Endothelial cell (in vitro differentiated cells): ENCODE measurements around the gene COQ5. TPM values are rescaled to one million over a fixed set of nuclear protein-coding genes. Genes with fewer than 3 reads are reported as not detected.

ENCODE experiments used
- DNase-seq: peaks from one replicate; pipeline ENCODE4 v3.0.0; 2021; ENCODE audit warnings: low spot score
- H3K27ac Mint-ChIP-seq: one replicate; pipeline ENCODE4 v1.8.0; 2021; ENCODE audit warnings: mixed read lengths, inconsistent platforms; ENCODE audit not compliant: unreplicated experiment
- H3K27me3 Mint-ChIP-seq: one replicate; pipeline ENCODE4 v1.8.0; 2021; ENCODE audit warnings: mild to moderate bottlenecking, moderate library complexity, mixed read lengths, inconsistent platforms; ENCODE audit not compliant: unreplicated experiment
- H3K36me3 Mint-ChIP-seq: one replicate; pipeline ENCODE4 v1.8.0; 2021; ENCODE audit warnings: mild to moderate bottlenecking, low read depth, mixed read lengths, inconsistent platforms; ENCODE audit not compliant: unreplicated experiment
- H3K4me1 Mint-ChIP-seq: one replicate; pipeline ENCODE4 v1.8.0; 2021; ENCODE audit warnings: mild to moderate bottlenecking, mixed read lengths, inconsistent platforms; ENCODE audit not compliant: unreplicated experiment
- H3K4me3 Mint-ChIP-seq: one replicate; pipeline ENCODE4 v1.8.0; 2021; ENCODE audit warnings: mild to moderate bottlenecking, mixed read lengths, inconsistent platforms; ENCODE audit not compliant: unreplicated experiment
- H3K9me3 Mint-ChIP-seq: one replicate; pipeline ENCODE4 v1.8.0; 2021; ENCODE audit warnings: mixed read lengths, inconsistent platforms; ENCODE audit not compliant: unreplicated experiment
- total RNA-seq: library from RNA; stranded (reverse); fragmentation: NEBNext Ultra II Directional; extraction: Animal tissue kit (Norgen Biotek cat#: 25700); gene quantifications from one replicate; pipeline ENCODE4 v1.2.1, GENCODE V29; 2021; ENCODE audit not compliant: unreplicated experiment
- TF ChIP-seq, protein P1 (sequence below): fragments of 200-600 bp; sonication (generic); IDR thresholded peaks from one replicate; pipeline ENCODE4 v1.5.0; 2021; ENCODE audit warnings: antibody characterized with exemption; ENCODE audit not compliant: unreplicated experiment

COQ5 gene
- total RNA-seq, 1 donor from 2014 or later = 27.2 TPM

GRCh38 chr12:120475643-120476042 is 53.3 kb downstream of the COQ5 start:
- TF ChIP-seq, protein P1, sequence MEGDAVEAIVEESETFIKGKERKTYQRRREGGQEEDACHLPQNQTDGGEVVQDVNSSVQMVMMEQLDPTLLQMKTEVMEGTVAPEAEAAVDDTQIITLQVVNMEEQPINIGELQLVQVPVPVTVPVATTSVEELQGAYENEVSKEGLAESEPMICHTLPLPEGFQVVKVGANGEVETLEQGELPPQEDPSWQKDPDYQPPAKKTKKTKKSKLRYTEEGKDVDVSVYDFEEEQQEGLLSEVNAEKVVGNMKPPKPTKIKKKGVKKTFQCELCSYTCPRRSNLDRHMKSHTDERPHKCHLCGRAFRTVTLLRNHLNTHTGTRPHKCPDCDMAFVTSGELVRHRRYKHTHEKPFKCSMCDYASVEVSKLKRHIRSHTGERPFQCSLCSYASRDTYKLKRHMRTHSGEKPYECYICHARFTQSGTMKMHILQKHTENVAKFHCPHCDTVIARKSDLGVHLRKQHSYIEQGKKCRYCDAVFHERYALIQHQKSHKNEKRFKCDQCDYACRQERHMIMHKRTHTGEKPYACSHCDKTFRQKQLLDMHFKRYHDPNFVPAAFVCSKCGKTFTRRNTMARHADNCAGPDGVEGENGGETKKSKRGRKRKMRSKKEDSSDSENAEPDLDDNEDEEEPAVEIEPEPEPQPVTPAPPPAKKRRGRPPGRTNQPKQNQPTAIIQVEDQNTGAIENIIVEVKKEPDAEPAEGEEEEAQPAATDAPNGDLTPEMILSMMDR = no peak
- Mint-ChIP-seq H3K36me3 (no peaks in the 10 kb centered on the region), H3K9me3 (no peaks in the 10 kb centered on the region), H3K27ac (no peak overlapping the region), H3K27me3 (peaks cover 6% of the 10 kb centered on the region), H3K4me3 (no peak overlapping the region), H3K4me1 (peaks cover 11% of the 10 kb centered on the region)
- no peak for DNase-seq

DNA sequence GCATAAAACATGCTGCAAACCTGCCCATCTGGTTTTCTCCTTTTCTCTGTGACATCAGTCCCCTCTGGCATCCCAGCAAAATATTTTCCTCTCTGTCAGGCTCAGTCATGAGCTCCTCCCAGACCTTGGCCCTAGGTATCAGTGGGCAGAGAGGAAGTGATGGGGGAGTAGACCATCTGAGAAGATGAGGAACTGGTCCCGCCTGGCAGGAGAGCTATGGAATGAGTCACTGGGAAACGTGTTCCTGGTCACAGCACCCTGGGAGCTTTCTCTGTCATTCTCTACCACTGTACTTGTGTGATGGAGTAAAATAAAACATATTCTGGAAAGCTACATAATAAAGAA is 54.4 kb downstream of the COQ5 start:
- Mint-ChIP-seq H3K27me3 (peaks cover 6% of the 10 kb centered on the region), H3K9me3 (no peaks in the 10 kb centered on the region), H3K27ac (no peak overlapping the region), H3K4me1 (peaks cover 15% of the 10 kb centered on the region), H3K4me3 (no peak overlapping the region), H3K36me3 (no peaks in the 10 kb centered on the region)
- no peak for DNase-seq
- TF ChIP-seq, protein P1 = no peak

DNA sequence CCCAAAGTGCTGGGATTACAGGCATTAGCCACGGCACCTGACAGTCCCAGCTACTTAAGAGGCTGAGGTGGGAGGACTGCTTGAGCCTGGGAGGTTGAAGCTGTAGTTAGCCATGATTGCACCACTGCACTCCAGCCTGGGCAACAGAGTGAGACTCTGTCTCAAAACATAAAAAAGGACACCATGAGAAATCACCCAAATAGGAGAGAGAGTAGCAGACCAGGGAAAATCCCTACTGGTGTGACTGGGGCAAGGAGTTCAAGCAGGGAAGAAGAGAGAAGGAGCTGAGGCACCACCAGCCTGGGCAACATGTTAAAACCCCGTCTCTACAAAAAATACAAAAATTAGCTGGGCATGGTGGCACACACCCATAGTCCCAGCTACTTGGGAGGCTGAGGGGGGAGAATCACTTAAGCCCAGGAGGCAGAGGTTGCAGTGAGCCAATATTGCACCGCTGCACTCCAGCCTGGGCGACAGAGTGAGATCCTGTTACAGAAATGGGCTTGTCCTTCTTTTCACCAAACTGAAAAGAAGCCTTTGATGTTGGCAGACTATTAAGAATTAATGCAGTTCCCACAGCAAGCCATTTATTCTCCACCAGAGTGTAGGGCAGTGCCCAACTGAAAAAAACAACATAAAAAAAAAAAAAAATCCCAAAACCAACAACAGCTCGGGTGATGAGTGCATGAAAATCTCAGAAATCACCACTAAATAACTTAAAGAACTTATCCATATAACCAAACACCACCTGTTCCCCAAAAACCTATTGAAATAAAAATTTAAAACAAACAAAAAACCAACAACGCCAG is 54.9 kb downstream of the COQ5 start:
- TF ChIP-seq, protein P1 = no peak
- Mint-ChIP-seq H3K27me3 (peaks cover 3% of the 10 kb centered on the region), H3K4me1 (peaks cover 15% of the 10 kb centered on the region), H3K9me3 (no peaks in the 10 kb centered on the region), H3K4me3 (no peak overlapping the region), H3K27ac (no peak overlapping the region), H3K36me3 (no peaks in the 10 kb centered on the region)
- DNase-seq = no peak

DNA sequence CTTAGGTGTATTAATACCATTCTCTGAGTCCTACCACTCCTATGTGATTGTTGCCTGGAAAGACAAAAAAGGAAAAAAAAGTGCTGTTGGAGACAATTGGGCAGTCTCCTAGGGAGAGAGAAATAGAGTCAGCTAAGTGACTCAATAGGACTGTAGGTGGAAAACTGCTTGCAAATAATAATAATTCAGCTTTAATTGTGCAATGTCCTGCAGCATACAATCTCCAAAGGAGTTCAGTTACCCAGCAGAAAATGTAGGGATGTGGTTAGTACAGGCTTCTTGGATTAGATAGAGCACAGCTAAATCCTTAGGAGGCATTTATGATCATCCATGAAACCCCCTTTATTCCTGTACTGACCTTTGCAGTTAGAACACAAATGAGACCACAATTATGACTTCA is 56.4 kb downstream of the COQ5 start:
- Mint-ChIP-seq H3K27me3 (peaks cover 3% of the 10 kb centered on the region), H3K27ac (no peak overlapping the region), H3K9me3 (no peaks in the 10 kb centered on the region), H3K4me1 (peaks cover 19% of the 10 kb centered on the region), H3K4me3 (no peak overlapping the region), H3K36me3 (peaks cover 2% of the 10 kb centered on the region)
- no peak for DNase-seq
- TF ChIP-seq, protein P1 = no peak

GRCh38 chr12:120470150-120470784 is 58.7 kb downstream of the COQ5 start:
- H3K36me3 Mint-ChIP-seq = peaks cover 9% of the 10 kb centered on the region
- H3K4me3 Mint-ChIP-seq = peak overlapping the region; percentile 95
- H3K4me1 Mint-ChIP-seq = peaks cover 15% of the 10 kb centered on the region
- no peak for DNase-seq
- H3K9me3 Mint-ChIP-seq = no peaks in the 10 kb centered on the region
- peaks cover 3% of the 10 kb centered on the region for H3K27me3 Mint-ChIP-seq
- TF ChIP-seq, protein P1 = no peak
- H3K27ac Mint-ChIP-seq = peak overlapping the region; percentile 26
